GM23338 (cell line): Measurements from ENCODE around the gene MAP7D3. TPM values are rescaled to one million over a fixed set of nuclear protein-coding genes. Genes with fewer than 3 reads are reported as not detected.

Source experiments
- ATAC-seq: fragments of 200-7000 bp; cut with Tn5 transposase; 3 replicates; pipeline ENCODE4 v1.9.1; 2020
- DNase-seq: peaks from one replicate; pipeline ENCODE4 v3.0.0-alpha.2; 2015; ENCODE audit warnings: low spot score
- H2AFZ ChIP-seq: fragments of 200-600 bp; sonication (generic); 2 replicates; pipeline ENCODE4 v1.8.0; 2016; ENCODE audit warnings: antibody characterized with exemption, mild to moderate bottlenecking, moderate library complexity
- H3F3A ChIP-seq: fragments of 200-600 bp; sonication (generic); replicated peaks from 2 replicates; pipeline ENCODE4 v1.8.0; 2017; ENCODE audit warnings: antibody characterized with exemption, mixed run types, low read depth
- H3K27ac ChIP-seq: fragments of 200-600 bp; sonication (generic); 2 replicates; pipeline ENCODE4 v1.6.1; 2016; ENCODE audit warnings: low read depth
- H3K27me3 ChIP-seq: fragments of 200-600 bp; sonication (generic); 2 replicates; pipeline ENCODE4 v1.8.0; 2016; ENCODE audit warnings: mild to moderate bottlenecking, mixed run types, moderate library complexity; ENCODE audit not compliant: insufficient read depth
- H3K36me3 ChIP-seq: fragments of 200-600 bp; sonication (generic); 2 replicates; pipeline ENCODE4 v1.8.0; 2016; ENCODE audit warnings: mild to moderate bottlenecking; ENCODE audit not compliant: insufficient read depth
- H3K4me1 ChIP-seq: fragments of 200-600 bp; sonication (generic); 2 replicates; pipeline ENCODE4 v1.8.0; 2016; ENCODE audit warnings: mild to moderate bottlenecking, moderate library complexity; ENCODE audit not compliant: insufficient read depth
- H3K4me2 ChIP-seq: fragments of 200-600 bp; sonication (generic); 2 replicates; pipeline ENCODE4 v1.7.1; 2017; ENCODE audit warnings: mixed run types
- H3K4me3 ChIP-seq: fragments of 200-600 bp; sonication (generic); 2 replicates; pipeline ENCODE4 v1.6.1; 2016; ENCODE audit warnings: mixed run types
- H3K79me2 ChIP-seq: fragments of 200-600 bp; sonication (generic); replicated peaks from 2 replicates; pipeline ENCODE4 v1.8.0; 2017; ENCODE audit warnings: mild to moderate bottlenecking; ENCODE audit not compliant: insufficient read depth
- H3K9me2 ChIP-seq: fragments of 200-600 bp; sonication (generic); 2 replicates; pipeline ENCODE4 v1.8.0; 2017; ENCODE audit not compliant: insufficient read depth
- H4K20me1 ChIP-seq: fragments of 200-600 bp; sonication (generic); replicated peaks from 2 replicates; pipeline ENCODE4 v1.8.0; 2017; ENCODE audit warnings: mild to moderate bottlenecking; ENCODE audit not compliant: insufficient read depth
- H3K27ac Mint-ChIP-seq: 2 replicates; pipeline ENCODE4 v1.8.0; 2020; ENCODE audit warnings: inconsistent platforms, mild to moderate bottlenecking, moderate library complexity, mixed read lengths
- H3K27me3 Mint-ChIP-seq: 3 replicates; pipeline ENCODE4 v1.8.0; 2022; ENCODE audit warnings: low read depth, mild to moderate bottlenecking, moderate library complexity, mixed read lengths, inconsistent platforms; ENCODE audit not compliant: insufficient read depth, poor library complexity
- H3K36me3 Mint-ChIP-seq: 3 replicates; pipeline ENCODE4 v1.8.0; 2021; ENCODE audit warnings: low read depth, mild to moderate bottlenecking, inconsistent platforms, moderate library complexity, mixed read lengths
- H3K4me1 Mint-ChIP-seq: 3 replicates; pipeline ENCODE4 v1.8.0; 2020; ENCODE audit warnings: mild to moderate bottlenecking, inconsistent platforms, mixed read lengths
- H3K4me3 Mint-ChIP-seq: 3 replicates; pipeline ENCODE4 v1.8.0; 2021; ENCODE audit warnings: moderate library complexity, mild to moderate bottlenecking, inconsistent platforms, mixed read lengths
- H3K9me3 Mint-ChIP-seq: 3 replicates; pipeline ENCODE4 v1.8.0; 2020; ENCODE audit warnings: moderate library complexity, mild to moderate bottlenecking, inconsistent platforms, mixed read lengths
- CREB1 ChIP-seq: fragments of 250-450 bp; sonication (Bioruptor Pico); IDR thresholded peaks from 2 replicates; pipeline ENCODE4 v1.5.0; 2020; ENCODE audit warnings: low read depth, mild to moderate bottlenecking, moderate library complexity
- EZH2phosphoT487 ChIP-seq: fragments of 200-600 bp; sonication (generic); IDR thresholded peaks from one replicate; pipeline ENCODE4 v1.8.1; 2018; ENCODE audit warnings: antibody characterized with exemption; ENCODE audit not compliant: unreplicated experiment
- JUNB ChIP-seq: IDR thresholded peaks from one replicate; pipeline ENCODE4 v1.6.1; 2016; ENCODE audit warnings: antibody characterized with exemption; ENCODE audit not compliant: unreplicated experiment
- NANOG ChIP-seq: IDR thresholded peaks from 2 replicates; pipeline ENCODE4 v1.6.1; 2016; ENCODE audit warnings: antibody characterized with exemption, borderline replicate concordance
- STAT1 ChIP-seq: IDR thresholded peaks from one replicate; pipeline ENCODE4 v1.6.1; 2016; ENCODE audit warnings: antibody characterized with exemption; ENCODE audit not compliant: unreplicated experiment
- ZNF331 ChIP-seq: fragments of 250-450 bp; sonication (Bioruptor Pico); IDR thresholded peaks from 2 replicates; pipeline ENCODE4 v1.5.0; 2020; ENCODE audit warnings: low read depth, mild to moderate bottlenecking, moderate library complexity
- polyA plus RNA-seq: library from polyadenylated mRNA; unstranded; fragments of >200 nt; fragmentation: Nextera tagmentation; extraction: Ambion mirVana; gene quantifications from 2 replicates; pipeline ENCODE4 v1.2.1, GENCODE V29; 2016
- total RNA-seq: library from RNA; depleted of rRNA; stranded (reverse); fragments of >200 nt; shearing (Covaris generic); gene quantifications from 2 replicates; pipeline ENCODE4 v1.2.3, GENCODE V29; 2014
- TF ChIP-seq, protein P1 (sequence below), 2 experiments: fragments of 200-600 bp in 1 of 2; sonication (generic) in 1 of 2; conservative IDR thresholded peaks; 2 replicates each; pipeline versions ENCODE4 v1.5.1 to v1.6.1; 2016 to 2017; ENCODE audit warnings: antibody characterized with exemption in 2 of 2, low read depth in 2 of 2, mild to moderate bottlenecking in 2 of 2, moderate library complexity in 1 of 2
- TF ChIP-seq, protein P2 (sequence below): IDR thresholded peaks from one replicate; pipeline ENCODE4 v1.6.1; 2018; ENCODE audit warnings: antibody characterized with exemption; ENCODE audit not compliant: unreplicated experiment
- TF ChIP-seq, protein P3 (sequence below): fragments of 250-450 bp; sonication (Bioruptor Pico); IDR thresholded peaks from 2 replicates; pipeline ENCODE4 v1.5.0; 2020; ENCODE audit warnings: mild to moderate bottlenecking, moderate library complexity

MAP7D3 gene
- total and polyA plus RNA-seq, 2 experiments from 2014 or later = 14.5 to 33.4 TPM

DNA sequence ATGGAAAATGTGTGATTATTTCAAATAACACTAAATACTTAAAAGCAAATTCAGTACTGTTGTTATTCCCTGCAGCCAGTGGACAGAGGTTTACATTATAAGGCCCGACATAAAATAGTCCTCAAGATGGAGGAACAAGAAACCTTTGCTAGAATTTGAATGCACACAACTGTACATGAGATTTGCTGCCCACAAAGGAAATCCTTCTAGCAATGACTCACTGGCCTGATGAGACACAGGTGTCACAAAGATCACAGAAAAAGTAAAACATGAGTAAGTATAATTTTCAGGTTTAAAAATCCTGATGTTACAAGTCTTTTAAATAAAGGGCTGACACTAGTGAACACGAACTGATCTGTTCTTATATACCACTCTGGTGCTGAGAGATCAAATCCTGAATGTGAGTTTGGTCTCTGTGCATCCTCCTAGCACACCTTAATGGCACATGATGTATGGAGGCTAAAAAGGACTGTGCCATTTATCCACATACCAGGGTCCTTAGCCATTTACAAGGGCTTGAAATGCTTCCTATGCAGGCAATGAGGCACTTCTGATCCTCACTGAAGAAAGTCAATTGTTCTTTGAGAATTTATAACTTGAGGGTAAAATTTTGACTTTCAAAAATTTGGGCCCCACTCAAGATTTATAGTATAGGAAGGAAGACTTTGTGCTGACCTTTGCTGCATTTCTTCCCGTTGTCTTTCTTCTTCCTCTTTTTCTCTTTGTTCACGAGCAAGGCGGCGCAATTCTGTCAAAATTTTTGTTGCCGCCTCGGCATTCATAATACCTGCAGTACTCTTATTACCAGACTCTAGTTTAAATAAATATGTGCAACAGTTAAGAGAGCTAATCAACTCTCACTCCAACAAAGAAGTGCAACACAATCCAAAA is 23.0 kb downstream of the MAP7D3 start:
- no peaks in the 10 kb centered on the region for H3K79me2 ChIP-seq
- no peaks in the 10 kb centered on the region for H3K9me3 Mint-ChIP-seq
- no peak overlapping the region for H3K4me3 ChIP-seq
- no peak overlapping the region for H3K4me3 Mint-ChIP-seq
- H3K9me2 ChIP-seq = no peaks in the 10 kb centered on the region
- no peak overlapping the region for H2AFZ ChIP-seq
- H3K27ac Mint-ChIP-seq = no peak overlapping the region
- no peak for DNase-seq
- H3K4me2 ChIP-seq = no peak overlapping the region
- H3K27me3 Mint-ChIP-seq = peaks cover 3% of the 10 kb centered on the region
- no peak for ATAC-seq
- no peak overlapping the region for H3K27ac ChIP-seq
- H3F3A ChIP-seq = no peaks in the 10 kb centered on the region
- H3K4me1 ChIP-seq = no peaks in the 10 kb centered on the region
- TF ChIP-seq NANOG (no peak), EZH2phosphoT487 (no peak), ZNF331 (CRISPR knock-in tag) (no peak), STAT1 (no peak), CREB1 (CRISPR knock-in tag) (no peak), JUNB (no peak)
- TF ChIP-seq, protein P1, sequence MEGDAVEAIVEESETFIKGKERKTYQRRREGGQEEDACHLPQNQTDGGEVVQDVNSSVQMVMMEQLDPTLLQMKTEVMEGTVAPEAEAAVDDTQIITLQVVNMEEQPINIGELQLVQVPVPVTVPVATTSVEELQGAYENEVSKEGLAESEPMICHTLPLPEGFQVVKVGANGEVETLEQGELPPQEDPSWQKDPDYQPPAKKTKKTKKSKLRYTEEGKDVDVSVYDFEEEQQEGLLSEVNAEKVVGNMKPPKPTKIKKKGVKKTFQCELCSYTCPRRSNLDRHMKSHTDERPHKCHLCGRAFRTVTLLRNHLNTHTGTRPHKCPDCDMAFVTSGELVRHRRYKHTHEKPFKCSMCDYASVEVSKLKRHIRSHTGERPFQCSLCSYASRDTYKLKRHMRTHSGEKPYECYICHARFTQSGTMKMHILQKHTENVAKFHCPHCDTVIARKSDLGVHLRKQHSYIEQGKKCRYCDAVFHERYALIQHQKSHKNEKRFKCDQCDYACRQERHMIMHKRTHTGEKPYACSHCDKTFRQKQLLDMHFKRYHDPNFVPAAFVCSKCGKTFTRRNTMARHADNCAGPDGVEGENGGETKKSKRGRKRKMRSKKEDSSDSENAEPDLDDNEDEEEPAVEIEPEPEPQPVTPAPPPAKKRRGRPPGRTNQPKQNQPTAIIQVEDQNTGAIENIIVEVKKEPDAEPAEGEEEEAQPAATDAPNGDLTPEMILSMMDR (conservative IDR thresholded peaks at IDR 0.05; ENCODE audit: low read depth in 2 of 2) = no peak
- TF ChIP-seq, protein P2, sequence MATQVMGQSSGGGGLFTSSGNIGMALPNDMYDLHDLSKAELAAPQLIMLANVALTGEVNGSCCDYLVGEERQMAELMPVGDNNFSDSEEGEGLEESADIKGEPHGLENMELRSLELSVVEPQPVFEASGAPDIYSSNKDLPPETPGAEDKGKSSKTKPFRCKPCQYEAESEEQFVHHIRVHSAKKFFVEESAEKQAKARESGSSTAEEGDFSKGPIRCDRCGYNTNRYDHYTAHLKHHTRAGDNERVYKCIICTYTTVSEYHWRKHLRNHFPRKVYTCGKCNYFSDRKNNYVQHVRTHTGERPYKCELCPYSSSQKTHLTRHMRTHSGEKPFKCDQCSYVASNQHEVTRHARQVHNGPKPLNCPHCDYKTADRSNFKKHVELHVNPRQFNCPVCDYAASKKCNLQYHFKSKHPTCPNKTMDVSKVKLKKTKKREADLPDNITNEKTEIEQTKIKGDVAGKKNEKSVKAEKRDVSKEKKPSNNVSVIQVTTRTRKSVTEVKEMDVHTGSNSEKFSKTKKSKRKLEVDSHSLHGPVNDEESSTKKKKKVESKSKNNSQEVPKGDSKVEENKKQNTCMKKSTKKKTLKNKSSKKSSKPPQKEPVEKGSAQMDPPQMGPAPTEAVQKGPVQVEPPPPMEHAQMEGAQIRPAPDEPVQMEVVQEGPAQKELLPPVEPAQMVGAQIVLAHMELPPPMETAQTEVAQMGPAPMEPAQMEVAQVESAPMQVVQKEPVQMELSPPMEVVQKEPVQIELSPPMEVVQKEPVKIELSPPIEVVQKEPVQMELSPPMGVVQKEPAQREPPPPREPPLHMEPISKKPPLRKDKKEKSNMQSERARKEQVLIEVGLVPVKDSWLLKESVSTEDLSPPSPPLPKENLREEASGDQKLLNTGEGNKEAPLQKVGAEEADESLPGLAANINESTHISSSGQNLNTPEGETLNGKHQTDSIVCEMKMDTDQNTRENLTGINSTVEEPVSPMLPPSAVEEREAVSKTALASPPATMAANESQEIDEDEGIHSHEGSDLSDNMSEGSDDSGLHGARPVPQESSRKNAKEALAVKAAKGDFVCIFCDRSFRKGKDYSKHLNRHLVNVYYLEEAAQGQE = no peak
- no peaks in the 10 kb centered on the region for H4K20me1 ChIP-seq
- peaks cover 38% of the 10 kb centered on the region for H3K36me3 Mint-ChIP-seq
- H3K4me1 Mint-ChIP-seq = no peaks in the 10 kb centered on the region
- no peaks in the 10 kb centered on the region for H3K27me3 ChIP-seq
- H3K36me3 ChIP-seq = peaks cover 3% of the 10 kb centered on the region; the same call in 1 of the 2 replicates

DNA sequence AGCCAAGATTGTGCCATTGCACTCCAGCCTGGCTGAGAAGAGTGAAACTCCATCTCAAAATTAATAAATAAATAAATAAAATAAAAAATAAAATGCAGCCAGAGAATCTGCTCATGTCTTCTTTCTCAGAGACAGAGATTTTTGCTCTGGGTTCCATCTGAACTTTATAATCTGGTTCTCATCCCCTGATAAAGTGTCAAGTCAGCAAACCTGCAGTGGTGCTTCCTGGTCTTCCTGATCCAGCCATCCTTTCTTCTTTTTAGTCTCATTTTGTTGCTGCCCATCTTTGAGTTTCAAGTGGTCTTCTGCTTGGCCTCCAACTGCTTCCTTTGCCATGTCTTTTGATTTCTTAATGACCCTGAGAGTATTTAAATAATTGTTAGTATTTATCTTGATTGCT is 24.1 kb downstream of the MAP7D3 start:
- no peak overlapping the region for H3K4me2 ChIP-seq
- no peaks in the 10 kb centered on the region for H3F3A ChIP-seq
- no peaks in the 10 kb centered on the region for H3K27me3 ChIP-seq
- no peaks in the 10 kb centered on the region for H4K20me1 ChIP-seq
- Mint-ChIP-seq H3K9me3 (no peaks in the 10 kb centered on the region), H3K27me3 (peaks cover 3% of the 10 kb centered on the region), H3K36me3 (peaks cover 44% of the 10 kb centered on the region), H3K27ac (no peak overlapping the region), H3K4me3 (no peak overlapping the region), H3K4me1 (no peaks in the 10 kb centered on the region)
- ATAC-seq = no peak
- no peak overlapping the region for H3K4me3 ChIP-seq
- no peaks in the 10 kb centered on the region for H3K4me1 ChIP-seq
- H3K27ac ChIP-seq = no peak overlapping the region
- no peak for DNase-seq
- H3K9me2 ChIP-seq = no peaks in the 10 kb centered on the region
- H3K36me3 ChIP-seq = peaks cover 2% of the 10 kb centered on the region; the same call in 1 of the 2 replicates
- H3K79me2 ChIP-seq = no peaks in the 10 kb centered on the region
- no peak overlapping the region for H2AFZ ChIP-seq
- TF ChIP-seq, protein P3, sequence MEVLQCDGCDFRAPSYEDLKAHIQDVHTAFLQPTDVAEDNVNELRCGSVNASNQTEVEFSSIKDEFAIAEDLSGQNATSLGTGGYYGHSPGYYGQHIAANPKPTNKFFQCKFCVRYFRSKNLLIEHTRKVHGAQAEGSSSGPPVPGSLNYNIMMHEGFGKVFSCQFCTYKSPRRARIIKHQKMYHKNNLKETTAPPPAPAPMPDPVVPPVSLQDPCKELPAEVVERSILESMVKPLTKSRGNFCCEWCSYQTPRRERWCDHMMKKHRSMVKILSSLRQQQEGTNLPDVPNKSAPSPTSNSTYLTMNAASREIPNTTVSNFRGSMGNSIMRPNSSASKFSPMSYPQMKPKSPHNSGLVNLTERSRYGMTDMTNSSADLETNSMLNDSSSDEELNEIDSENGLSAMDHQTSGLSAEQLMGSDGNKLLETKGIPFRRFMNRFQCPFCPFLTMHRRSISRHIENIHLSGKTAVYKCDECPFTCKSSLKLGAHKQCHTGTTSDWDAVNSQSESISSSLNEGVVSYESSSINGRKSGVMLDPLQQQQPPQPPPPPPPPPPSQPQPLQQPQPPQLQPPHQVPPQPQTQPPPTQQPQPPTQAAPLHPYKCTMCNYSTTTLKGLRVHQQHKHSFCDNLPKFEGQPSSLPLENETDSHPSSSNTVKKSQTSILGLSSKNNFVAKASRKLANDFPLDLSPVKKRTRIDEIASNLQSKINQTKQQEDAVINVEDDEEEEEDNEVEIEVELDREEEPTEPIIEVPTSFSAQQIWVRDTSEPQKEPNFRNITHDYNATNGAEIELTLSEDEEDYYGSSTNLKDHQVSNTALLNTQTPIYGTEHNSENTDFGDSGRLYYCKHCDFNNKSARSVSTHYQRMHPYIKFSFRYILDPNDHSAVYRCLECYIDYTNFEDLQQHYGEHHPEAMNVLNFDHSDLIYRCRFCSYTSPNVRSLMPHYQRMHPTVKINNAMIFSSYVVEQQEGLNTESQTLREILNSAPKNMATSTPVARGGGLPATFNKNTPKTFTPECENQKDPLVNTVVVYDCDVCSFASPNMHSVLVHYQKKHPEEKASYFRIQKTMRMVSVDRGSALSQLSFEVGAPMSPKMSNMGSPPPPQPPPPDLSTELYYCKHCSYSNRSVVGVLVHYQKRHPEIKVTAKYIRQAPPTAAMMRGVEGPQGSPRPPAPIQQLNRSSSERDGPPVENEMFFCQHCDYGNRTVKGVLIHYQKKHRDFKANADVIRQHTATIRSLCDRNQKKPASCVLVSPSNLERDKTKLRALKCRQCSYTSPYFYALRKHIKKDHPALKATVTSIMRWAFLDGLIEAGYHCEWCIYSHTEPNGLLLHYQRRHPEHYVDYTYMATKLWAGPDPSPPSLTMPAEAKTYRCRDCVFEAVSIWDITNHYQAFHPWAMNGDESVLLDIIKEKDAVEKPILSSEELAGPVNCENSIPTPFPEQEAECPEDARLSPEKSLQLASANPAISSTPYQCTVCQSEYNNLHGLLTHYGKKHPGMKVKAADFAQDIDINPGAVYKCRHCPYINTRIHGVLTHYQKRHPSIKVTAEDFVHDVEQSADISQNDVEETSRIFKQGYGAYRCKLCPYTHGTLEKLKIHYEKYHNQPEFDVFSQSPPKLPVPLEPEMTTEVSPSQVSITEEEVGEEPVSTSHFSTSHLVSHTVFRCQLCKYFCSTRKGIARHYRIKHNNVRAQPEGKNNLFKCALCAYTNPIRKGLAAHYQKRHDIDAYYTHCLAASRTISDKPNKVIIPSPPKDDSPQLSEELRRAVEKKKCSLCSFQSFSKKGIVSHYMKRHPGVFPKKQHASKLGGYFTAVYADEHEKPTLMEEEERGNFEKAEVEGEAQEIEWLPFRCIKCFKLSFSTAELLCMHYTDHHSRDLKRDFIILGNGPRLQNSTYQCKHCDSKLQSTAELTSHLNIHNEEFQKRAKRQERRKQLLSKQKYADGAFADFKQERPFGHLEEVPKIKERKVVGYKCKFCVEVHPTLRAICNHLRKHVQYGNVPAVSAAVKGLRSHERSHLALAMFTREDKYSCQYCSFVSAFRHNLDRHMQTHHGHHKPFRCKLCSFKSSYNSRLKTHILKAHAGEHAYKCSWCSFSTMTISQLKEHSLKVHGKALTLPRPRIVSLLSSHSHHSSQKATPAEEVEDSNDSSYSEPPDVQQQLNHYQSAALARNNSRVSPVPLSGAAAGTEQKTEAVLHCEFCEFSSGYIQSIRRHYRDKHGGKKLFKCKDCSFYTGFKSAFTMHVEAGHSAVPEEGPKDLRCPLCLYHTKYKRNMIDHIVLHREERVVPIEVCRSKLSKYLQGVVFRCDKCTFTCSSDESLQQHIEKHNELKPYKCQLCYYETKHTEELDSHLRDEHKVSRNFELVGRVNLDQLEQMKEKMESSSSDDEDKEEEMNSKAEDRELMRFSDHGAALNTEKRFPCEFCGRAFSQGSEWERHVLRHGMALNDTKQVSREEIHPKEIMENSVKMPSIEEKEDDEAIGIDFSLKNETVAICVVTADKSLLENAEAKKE (CRISPR knock-in tag) = no peak
- TF ChIP-seq EZH2phosphoT487 (no peak), STAT1 (no peak)
